DOHH2 (cell line): ENCODE measurements around the gene RRAS.

Experiments
- H3F3A ChIP-seq: fragments of 200-600 bp; sonication (generic), shearing (Covaris generic); 2 replicates; pipeline ENCODE4 v1.6.0; 2016; ENCODE audit warnings: antibody characterized with exemption, mild to moderate bottlenecking; ENCODE audit not compliant: control insufficient read depth, insufficient read depth
- H3K27ac ChIP-seq: fragments of 200-600 bp; sonication (generic); 2 replicates; pipeline ENCODE4 v1.5.1; 2014; ENCODE audit warnings: low read depth, mild to moderate bottlenecking, low read length, moderate library complexity
- H3K27me3 ChIP-seq: fragments of 200-600 bp; sonication (generic); 2 replicates; pipeline ENCODE4 v1.6.1; 2014; ENCODE audit warnings: mild to moderate bottlenecking, low read length, mixed read lengths; ENCODE audit not compliant: control insufficient read depth
- H3K36me3 ChIP-seq: fragments of 200-600 bp; sonication (generic); 2 replicates; pipeline ENCODE4 v1.6.1; 2014; ENCODE audit warnings: mild to moderate bottlenecking, low read length, moderate library complexity, mixed read lengths; ENCODE audit not compliant: control insufficient read depth
- H3K4me1 ChIP-seq: fragments of 200-600 bp; sonication (generic); 2 replicates; pipeline ENCODE4 v1.6.1; 2014; ENCODE audit warnings: mild to moderate bottlenecking, low read length, mixed read lengths; ENCODE audit not compliant: control insufficient read depth
- H3K4me2 ChIP-seq: fragments of 200-600 bp; sonication (generic); 2 replicates; pipeline ENCODE4 v1.6.0; 2014; ENCODE audit warnings: mild to moderate bottlenecking, low read length, moderate library complexity
- H3K4me3 ChIP-seq: fragments of 200-600 bp; sonication (generic); 2 replicates; pipeline ENCODE4 v1.5.1; 2014; ENCODE audit warnings: mild to moderate bottlenecking, low read length, mixed read lengths
- H3K79me2 ChIP-seq: fragments of 200-600 bp; sonication (generic); 2 replicates; pipeline ENCODE4 v1.6.1; 2014; ENCODE audit warnings: mild to moderate bottlenecking, low read length, mixed read lengths; ENCODE audit not compliant: control insufficient read depth
- H3K9me2 ChIP-seq: fragments of 200-600 bp; sonication (generic); replicated peaks from 2 replicates; pipeline ENCODE4 v1.6.1; 2014; ENCODE audit warnings: mild to moderate bottlenecking, low read length, mixed read lengths; ENCODE audit not compliant: control insufficient read depth
- H3K9me3 ChIP-seq: fragments of 200-600 bp; sonication (generic); 2 replicates; pipeline ENCODE4 v1.6.1; 2014; ENCODE audit warnings: antibody characterized with exemption, low read length, mixed read lengths; ENCODE audit not compliant: control insufficient read depth, insufficient read depth
- H4K20me1 ChIP-seq: fragments of 200-600 bp; sonication (generic); 2 replicates; pipeline ENCODE4 v1.6.0; 2014; ENCODE audit warnings: low read depth, mild to moderate bottlenecking, antibody characterized with exemption, low read length, moderate library complexity; ENCODE audit not compliant: control insufficient read depth, insufficient read depth
- CTCF ChIP-seq: fragments of 200-600 bp; sonication (generic); IDR thresholded peaks from one replicate; pipeline ENCODE4 v1.5.1; 2014; ENCODE audit warnings: antibody characterized with exemption, mild to moderate bottlenecking, low read depth, low read length; ENCODE audit not compliant: poor library complexity, severe bottlenecking
- EZH2phosphoT487 ChIP-seq: fragments of 200-600 bp; sonication (generic); IDR thresholded peaks from 2 replicates; pipeline ENCODE4 v1.6.1; 2017; ENCODE audit warnings: borderline replicate concordance, mild to moderate bottlenecking, antibody characterized with exemption, low read length, moderate library complexity, mixed read lengths

RRAS gene

GRCh38 chr19:49640113-49640898 is at the start of gene RRAS:
Gene RRAS (minus strand): TSS chr19:49640143. CDS start chr19:49640098, 45 bp downstream.
- Histone ChIP-seq H3K4me2 (peak within 1 kb of the TSS; percentile 99), H3K36me3 (peaks cover 26% of the 10 kb centered on the region), H4K20me1 (no peaks in the 10 kb centered on the region), H3F3A (peaks cover 6% of the 10 kb centered on the region), H3K4me1 (peaks cover 32% of the 10 kb centered on the region), H3K27ac (peak within 1 kb of the TSS; percentile 98), H3K27me3 (peaks cover 19% of the 10 kb centered on the region), H3K4me3 (peak within 1 kb of the TSS; percentile 99), H3K9me3 (no peaks in the 10 kb centered on the region), H3K79me2 (peaks cover 40% of the 10 kb centered on the region), H3K9me2 (no peaks in the 10 kb centered on the region)
- no peak for TF ChIP-seq CTCF
- TF ChIP-seq EZH2phosphoT487, result no peak

- no peaks in the 10 kb centered on the region for H3K9me2 ChIP-seq
- H3F3A ChIP-seq, result no peaks in the 10 kb centered on the region; the same call in 1 of the 2 replicates
- TF ChIP-seq EZH2phosphoT487 (no peak), CTCF (peak; percentile 55)
- no peaks in the 10 kb centered on the region for H3K9me3 ChIP-seq
- H3K79me2 ChIP-seq, result peaks cover 4% of the 10 kb centered on the region; the same call in 1 of the 2 replicates
- peaks cover 61% of the 10 kb centered on the region for H3K36me3 ChIP-seq
- peaks cover 9% of the 10 kb centered on the region for H3K4me1 ChIP-seq
- H4K20me1 ChIP-seq, result peaks cover 6% of the 10 kb centered on the region; the same call in 1 of the 2 replicates
- H3K4me2 ChIP-seq, result no peak within 1 kb of the TSS
- no peaks in the 10 kb centered on the region for H3K27me3 ChIP-seq
- no peak within 1 kb of the TSS for H3K27ac ChIP-seq
- no peak within 1 kb of the TSS for H3K4me3 ChIP-seq
Measured at GRCh38 chr19:49689133-49690078, 49.5 kb upstream of the RRAS start, which contains the start of gene ADM5. Gene ADM5 (plus strand): TSS chr19:49689594. CDS start chr19:49689838, 244 bp downstream.

GRCh38 chr19:49688531-49689132 is 48.7 kb upstream of the RRAS start:
- peaks cover 9% of the 10 kb centered on the region for H3K4me1 ChIP-seq
- peaks cover 2% of the 10 kb centered on the region; the same call in 1 of the 2 replicates for H3F3A ChIP-seq
- H3K27ac ChIP-seq, result no peak overlapping the region
- no peaks in the 10 kb centered on the region for H3K9me3 ChIP-seq
- H4K20me1 ChIP-seq, result peaks cover 6% of the 10 kb centered on the region; the same call in 1 of the 2 replicates
- peaks cover 68% of the 10 kb centered on the region for H3K36me3 ChIP-seq
- no peak overlapping the region for H3K4me2 ChIP-seq
- TF ChIP-seq EZH2phosphoT487 (no peak), CTCF (no peak)
- H3K4me3 ChIP-seq, result no peak overlapping the region
- H3K79me2 ChIP-seq, result peaks cover 7% of the 10 kb centered on the region; the same call in 1 of the 2 replicates
- H3K27me3 ChIP-seq, result no peaks in the 10 kb centered on the region
- no peaks in the 10 kb centered on the region for H3K9me2 ChIP-seq
